Immature natural killer cell (primary cell): Measurements from ENCODE around the gene APBB3. TPM values are rescaled to one million over a fixed set of nuclear protein-coding genes. Genes with fewer than 3 reads are reported as not detected.

Source experiments
- DNase-seq, 3 donors: peaks; one replicate each; pipeline ENCODE4 v3.0.0; 2022; ENCODE audit warnings: mixed read lengths in 1 of 3
- H3K27ac Mint-ChIP-seq, 6 donors: one replicate each; pipeline ENCODE4 v1.8.0; 2020; ENCODE audit warnings: mixed read lengths in 6 of 6, mild to moderate bottlenecking in 5 of 6, inconsistent platforms in 4 of 6, moderate library complexity in 3 of 6
- H3K27me3 Mint-ChIP-seq, 3 donors: one replicate each; pipeline ENCODE4 v1.8.0; 2020 to 2021; ENCODE audit warnings: low read depth in 3 of 3, mild to moderate bottlenecking in 3 of 3, mixed read lengths in 3 of 3, moderate library complexity in 3 of 3, inconsistent platforms in 1 of 3
- H3K36me3 Mint-ChIP-seq, 3 donors: one replicate each; pipeline ENCODE4 v1.8.0; 2020; ENCODE audit warnings: mixed read lengths in 3 of 3, inconsistent platforms in 2 of 3, mild to moderate bottlenecking in 2 of 3
- H3K4me1 Mint-ChIP-seq, 2 donors: one replicate each; pipeline ENCODE4 v1.8.0; 2020; ENCODE audit warnings: inconsistent platforms in 2 of 2, mild to moderate bottlenecking in 2 of 2, mixed read lengths in 2 of 2, moderate library complexity in 1 of 2
- H3K4me3 Mint-ChIP-seq, 5 donors: one replicate each; pipeline ENCODE4 v1.8.0; 2020; ENCODE audit warnings: mild to moderate bottlenecking in 5 of 5, mixed read lengths in 5 of 5, inconsistent platforms in 3 of 5, moderate library complexity in 3 of 5
- H3K9me3 Mint-ChIP-seq, 6 donors: one replicate each; pipeline ENCODE4 v1.8.0; 2020; ENCODE audit warnings: mild to moderate bottlenecking in 6 of 6, mixed read lengths in 6 of 6, inconsistent platforms in 4 of 6, moderate library complexity in 3 of 6
- polyA plus RNA-seq, 3 donors: library from polyadenylated mRNA; unstranded; fragments of 300-500 nt; fragmentation: Illumina TruSeq; gene quantifications; one replicate each; pipeline ENCODE4 v1.2.3, GENCODE V29; 2021

APBB3 gene
- polyA plus RNA-seq, 3 donors from 2014 or later = 0.94 to 3.5 (median 3.0) TPM

- H3K4me3 Mint-ChIP-seq = no peak overlapping the region
- no peaks in the 10 kb centered on the region for H3K9me3 Mint-ChIP-seq
- peaks cover 3 to 19% (median 15%) of the 10 kb centered on the region in 3 donors for H3K27me3 Mint-ChIP-seq
- no peak for DNase-seq
- peaks cover 15 to 24% (median 23%) of the 10 kb centered on the region in 3 donors for H3K36me3 Mint-ChIP-seq
- H3K27ac Mint-ChIP-seq = peak overlapping the region in 5 of 6 donors; percentile 74 to 95 (median 92)
- H3K4me1 Mint-ChIP-seq = peaks cover 31 to 32% of the 10 kb centered on the region in 2 donors
Measured at GRCh38 chr5:140545606-140546005, 18.8 kb downstream of the APBB3 start.

- Mint-ChIP-seq H3K27ac (peak overlapping the region in 3 of 6 donors; percentile 2 to 63 (median 40)), H3K36me3 (peaks cover 15 to 24% (median 21%) of the 10 kb centered on the region in 3 donors), H3K4me3 (no peak overlapping the region), H3K9me3 (no peaks in the 10 kb centered on the region), H3K27me3 (peaks cover 3 to 19% (median 15%) of the 10 kb centered on the region in 3 donors), H3K4me1 (peaks cover 28 to 29% of the 10 kb centered on the region in 2 donors)
- no peak for DNase-seq
Measured at GRCh38 chr5:140544986-140545385, 19.4 kb downstream of the APBB3 start.

GRCh38 chr5:140542972-140543371 is 21.4 kb downstream of the APBB3 start:
- no peak overlapping the region for H3K4me3 Mint-ChIP-seq
- H3K36me3 Mint-ChIP-seq = peaks cover 19 to 32% (median 28%) of the 10 kb centered on the region in 3 donors
- H3K27ac Mint-ChIP-seq = no peak overlapping the region
- peaks cover 10 to 12% of the 10 kb centered on the region in 2 donors for H3K4me1 Mint-ChIP-seq
- no peaks in the 10 kb centered on the region for H3K9me3 Mint-ChIP-seq
- no peak for DNase-seq
- H3K27me3 Mint-ChIP-seq = peaks cover 3 to 9% (median 7%) of the 10 kb centered on the region in 3 donors

GRCh38 chr5:140540227-140540626 is 24.2 kb downstream of the APBB3 start:
- Mint-ChIP-seq H3K4me1 (peaks cover 0 to 2% of the 10 kb centered on the region in 2 donors), H3K27ac (peak overlapping the region in 1 of 6 donors; percentile 50), H3K27me3 (no peaks in the 10 kb centered on the region), H3K9me3 (no peaks in the 10 kb centered on the region), H3K4me3 (no peak overlapping the region), H3K36me3 (peaks cover 23 to 41% (median 28%) of the 10 kb centered on the region in 3 donors)
- no peak for DNase-seq

GRCh38 chr5:140524003-140524402 is 40.4 kb downstream of the APBB3 start:
- peaks cover 8 to 28% (median 9%) of the 10 kb centered on the region in 3 donors for H3K36me3 Mint-ChIP-seq
- no peaks in the 10 kb centered on the region for H3K4me1 Mint-ChIP-seq
- peak overlapping the region in 2 of 6 donors; percentile 14 to 32 for H3K27ac Mint-ChIP-seq
- peaks cover 0 to 2% (median 0%) of the 10 kb centered on the region in 3 donors for H3K27me3 Mint-ChIP-seq
- H3K9me3 Mint-ChIP-seq = peaks cover 0 to 2% (median 0%) of the 10 kb centered on the region in 6 donors
- DNase-seq = no peak
- no peak overlapping the region for H3K4me3 Mint-ChIP-seq

- no peaks in the 10 kb centered on the region for H3K4me1 Mint-ChIP-seq
- peaks cover 12 to 40% (median 23%) of the 10 kb centered on the region in 3 donors for H3K36me3 Mint-ChIP-seq
- H3K9me3 Mint-ChIP-seq = no peaks in the 10 kb centered on the region
- no peak overlapping the region for H3K4me3 Mint-ChIP-seq
- H3K27me3 Mint-ChIP-seq = no peaks in the 10 kb centered on the region
- no peak overlapping the region for H3K27ac Mint-ChIP-seq
- DNase-seq = no peak
Measured at GRCh38 chr5:140513124-140513523, 51.3 kb downstream of the APBB3 start.

- Mint-ChIP-seq H3K9me3 (no peaks in the 10 kb centered on the region), H3K27me3 (no peaks in the 10 kb centered on the region), H3K27ac (no peak overlapping the region), H3K36me3 (peaks cover 17 to 49% (median 37%) of the 10 kb centered on the region in 3 donors), H3K4me1 (no peaks in the 10 kb centered on the region), H3K4me3 (no peak overlapping the region)
- DNase-seq = no peak
Measured at GRCh38 chr5:140509898-140510297, 54.5 kb downstream of the APBB3 start.

Other genes with a start within 250 kb of the APBB3 start
- gene HBEGF, start 218.0 kb downstream of the APBB3 start, polyA plus RNA-seq = 1 to 10 TPM in 1 of 3 donors, under 1 TPM in 1, not detected in 1; 0.80 to 2.2 TPM
- gene SLC4A9, start 204.4 kb downstream of the APBB3 start, polyA plus RNA-seq = not detected
- gene ANKHD1, start 162.8 kb downstream of the APBB3 start, polyA plus RNA-seq = 10 to 100 TPM; 37.0 to 86.1 (median 62.7) TPM
- gene EIF4EBP3, start 16.9 kb downstream of the APBB3 start, polyA plus RNA-seq = 10 to 100 TPM; 12.1 to 38.3 (median 15.4) TPM
- gene SRA1, start 7.1 kb downstream of the APBB3 start, polyA plus RNA-seq = 10 to 100 TPM; 44.5 to 77.4 (median 55.7) TPM
- 100 to 1,000 TPM in 2 of 3 donors, 10 to 100 TPM in 1; 73.3 to 134 (median 131) TPM for gene SLC35A4, start 230 bp upstream of the APBB3 start, polyA plus RNA-seq
- 1 to 10 TPM; 3.6 to 5.7 (median 5.3) TPM for gene CD14, start 68.6 kb upstream of the APBB3 start, polyA plus RNA-seq
- gene TMCO6, start 74.9 kb upstream of the APBB3 start, polyA plus RNA-seq = 10 to 100 TPM in 1 of 3 donors, 1 to 10 TPM in 2; 7.6 to 11.0 (median 8.3) TPM
- gene NDUFA2, start 83.0 kb upstream of the APBB3 start, polyA plus RNA-seq = 100 to 1,000 TPM; 135 to 252 (median 163) TPM
- 100 to 1,000 TPM; 117 to 178 (median 120) TPM for gene IK, start 83.2 kb upstream of the APBB3 start, polyA plus RNA-seq
- gene WDR55, start 100.3 kb upstream of the APBB3 start, polyA plus RNA-seq = 10 to 100 TPM; 11.0 to 20.2 (median 13.6) TPM
- not detected for gene DND1, start 109.0 kb upstream of the APBB3 start, polyA plus RNA-seq
- 10 to 100 TPM; 52.0 to 90.7 (median 79.5) TPM for gene HARS1, start 126.8 kb upstream of the APBB3 start, polyA plus RNA-seq
- gene HARS2, start 126.9 kb upstream of the APBB3 start, polyA plus RNA-seq = 10 to 100 TPM; 13.2 to 37.7 (median 27.0) TPM
- 10 to 100 TPM; 76.7 to 83.7 (median 78.3) TPM for gene ZMAT2, start 135.8 kb upstream of the APBB3 start, polyA plus RNA-seq
- not detected for gene PCDHA1, start 221.5 kb upstream of the APBB3 start, polyA plus RNA-seq
- not detected for gene PCDHA2, start 230.3 kb upstream of the APBB3 start, polyA plus RNA-seq
- not detected for gene PCDHA3, start 236.5 kb upstream of the APBB3 start, polyA plus RNA-seq
- gene PCDHA4, start 242.5 kb upstream of the APBB3 start, polyA plus RNA-seq = not detected